HG02840 (cell line): Measurements from ENCODE around the gene SDR39U1.

Experiments used
- ATAC-seq: cut with Tn5 transposase; IDR thresholded peaks from one replicate; pipeline ENCODE4 v1.9.1; 2021; ENCODE audit warnings: mild to moderate bottlenecking, moderate library complexity, moderate number of reproducible peaks; ENCODE audit not compliant: unreplicated experiment, low FRiP score

The SDR39U1 gene

GRCh38 chr14:24430143-24430681 lies 12.4 kb downstream of the SDR39U1 start:
- peak; percentile 59 for ATAC-seq

GRCh38 chr14:24429395-24430142 lies 13.0 kb downstream of the SDR39U1 start, which contains the start of the genes CBLN3 and KHNYN:
CBLN3 (minus strand) TSS chr14:24429668; CDS start chr14:24429054, 614 bp downstream.
KHNYN (plus strand) TSS chr14:24429954; CDS start chr14:24430731, 777 bp downstream.
- ATAC-seq, result peak; percentile 87

DNA sequence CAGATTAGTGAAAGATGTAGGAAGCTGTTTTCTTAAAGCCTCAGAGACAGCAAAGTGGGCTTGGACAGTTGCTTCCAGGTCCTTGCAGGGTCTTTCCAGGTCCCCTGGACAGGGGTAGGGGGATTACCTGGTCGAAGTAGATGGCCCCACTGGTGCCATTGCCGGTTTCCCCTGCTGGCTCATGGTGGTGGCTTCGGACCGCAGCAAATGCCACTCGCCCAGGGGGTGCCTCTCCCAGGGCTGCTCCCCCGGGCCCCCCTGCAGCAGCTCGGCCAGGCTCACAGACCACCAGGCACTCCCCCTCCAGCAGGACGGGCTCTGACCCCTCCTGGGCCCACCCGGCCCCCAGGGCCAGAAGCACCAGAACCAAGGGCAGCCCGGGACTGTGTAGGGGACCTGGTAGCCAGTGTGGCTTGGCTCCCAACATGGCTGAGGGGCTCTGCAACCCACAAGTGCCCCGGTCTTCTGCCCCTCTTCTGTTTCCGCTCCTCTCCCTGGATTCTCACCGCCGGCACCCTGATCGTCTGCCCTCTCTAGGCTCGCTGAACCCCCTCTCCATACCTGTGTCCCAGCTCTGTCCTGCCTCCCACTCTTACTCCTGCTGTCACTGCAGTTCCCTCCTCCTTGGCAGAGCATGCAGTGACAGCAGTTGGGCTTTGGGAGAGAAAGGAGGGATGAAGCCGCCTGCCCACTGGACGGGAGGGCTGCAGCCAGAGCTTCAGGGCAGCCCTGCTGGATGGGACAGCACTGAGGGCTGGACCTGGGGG lies 13.8 kb downstream of the SDR39U1 start:
- no peak for ATAC-seq

DNA sequence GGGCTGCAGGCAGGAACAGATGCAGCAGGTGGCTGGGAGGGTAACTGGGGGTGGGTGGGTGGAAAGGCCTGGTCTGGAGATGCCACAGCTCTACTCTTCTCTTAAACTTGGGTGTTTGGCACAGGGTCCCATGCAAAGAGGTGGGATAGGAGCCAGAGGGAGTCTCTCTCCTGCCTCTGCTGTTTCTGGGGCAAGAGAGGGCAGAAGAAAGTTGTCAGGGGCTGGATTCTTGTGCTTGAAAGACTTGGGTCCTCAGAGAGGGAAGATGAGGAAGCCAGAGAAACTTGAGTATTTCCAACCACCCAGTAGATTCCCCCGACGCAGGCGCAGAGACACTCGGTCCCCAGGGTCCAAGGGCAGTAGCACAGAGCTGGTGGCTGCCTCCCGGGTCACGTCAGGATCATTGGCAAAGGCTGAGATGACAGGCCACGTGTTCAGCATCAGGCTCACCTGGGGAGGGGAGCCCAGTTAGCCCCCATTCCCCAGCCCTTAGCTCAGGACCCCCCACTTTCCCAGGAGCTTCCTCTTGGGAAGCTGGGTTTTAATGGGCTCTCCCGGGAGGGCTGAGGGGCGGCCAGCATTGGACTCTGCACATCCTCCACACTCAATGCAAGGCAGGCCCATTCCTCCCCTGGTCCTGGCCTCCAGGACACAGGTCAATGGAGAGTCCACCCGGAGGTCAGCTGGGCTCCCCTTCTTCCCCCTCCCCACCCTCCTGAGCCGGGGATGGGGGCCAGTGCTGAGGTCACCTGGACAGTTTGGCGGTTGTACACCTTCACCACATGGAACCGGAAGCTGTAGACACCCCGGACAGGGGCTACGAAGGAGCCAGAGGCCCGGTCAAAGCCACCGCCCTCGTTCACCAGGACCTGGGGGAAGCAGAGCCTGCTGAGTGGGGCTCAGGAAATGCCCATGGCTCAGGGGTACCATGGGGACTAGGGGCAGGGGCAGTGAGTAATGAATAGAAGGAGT lies 14.8 kb downstream of the SDR39U1 start:
- ATAC-seq, result no peak

DNA sequence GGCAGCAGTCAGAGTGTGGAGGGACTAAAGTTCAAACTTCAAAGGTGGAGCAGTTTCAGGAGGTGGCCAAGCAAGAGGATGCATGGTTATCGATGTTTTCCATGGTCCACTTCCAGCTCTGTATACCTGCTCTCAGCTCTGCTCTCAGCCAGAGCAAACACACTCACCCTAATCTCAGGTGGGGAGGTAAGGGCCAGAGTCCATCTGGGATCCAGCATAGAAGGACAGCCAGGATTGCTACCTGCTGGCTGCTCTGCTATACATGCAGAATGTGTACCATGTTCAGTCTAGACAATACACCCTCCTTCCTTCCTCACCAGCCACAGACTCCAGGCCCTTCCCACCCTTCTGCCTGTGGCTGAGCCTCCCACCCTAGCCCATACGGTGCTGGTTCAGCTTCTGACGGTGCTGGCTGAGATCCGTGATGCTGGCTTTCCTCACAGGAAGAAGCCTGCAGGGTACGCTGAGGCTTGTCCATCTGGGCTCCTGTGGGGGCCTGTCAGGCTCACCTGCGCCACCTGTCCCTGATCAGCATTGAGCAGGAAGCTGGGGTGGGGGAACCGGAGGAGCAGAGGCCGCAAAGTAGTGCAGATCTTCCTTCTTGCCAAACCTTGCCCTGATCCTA lies 15.6 kb downstream of the SDR39U1 start:
- no peak for ATAC-seq

DNA sequence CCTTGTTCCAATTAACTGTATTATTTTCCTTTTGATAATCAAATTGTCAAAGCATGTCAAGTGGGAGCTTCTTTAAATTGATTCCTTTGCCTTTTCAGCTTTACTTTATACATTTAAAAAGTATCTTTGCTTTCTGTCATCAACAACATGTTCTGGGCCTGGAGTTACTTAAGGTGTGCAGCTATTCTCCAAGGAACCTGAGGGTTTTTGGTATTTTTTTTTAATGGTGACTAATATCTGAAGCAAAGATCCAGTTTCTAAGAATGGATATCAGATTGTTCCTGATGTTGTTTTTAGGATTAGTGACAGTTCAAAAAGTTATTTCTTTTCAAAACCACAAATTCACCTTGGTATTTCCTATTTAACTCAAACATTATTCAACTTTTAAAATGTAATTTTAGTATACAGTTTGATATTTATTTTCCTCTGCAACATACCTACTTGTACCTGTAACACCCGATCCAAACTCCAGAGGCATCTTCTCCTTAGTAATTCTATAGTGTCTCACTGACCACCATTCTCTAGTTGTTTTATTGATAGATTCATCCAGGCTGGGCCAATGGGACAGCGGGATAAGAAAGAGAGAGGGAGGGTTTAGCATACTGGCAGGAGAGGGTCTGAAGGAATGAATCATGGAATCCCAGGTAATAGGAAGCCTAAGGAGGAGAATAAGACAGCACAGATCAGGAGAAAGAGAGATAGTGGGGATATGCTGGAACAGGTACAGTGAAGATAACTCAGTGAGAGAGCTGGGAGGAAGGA lies 16.2 kb downstream of the SDR39U1 start:
- no peak for ATAC-seq

DNA sequence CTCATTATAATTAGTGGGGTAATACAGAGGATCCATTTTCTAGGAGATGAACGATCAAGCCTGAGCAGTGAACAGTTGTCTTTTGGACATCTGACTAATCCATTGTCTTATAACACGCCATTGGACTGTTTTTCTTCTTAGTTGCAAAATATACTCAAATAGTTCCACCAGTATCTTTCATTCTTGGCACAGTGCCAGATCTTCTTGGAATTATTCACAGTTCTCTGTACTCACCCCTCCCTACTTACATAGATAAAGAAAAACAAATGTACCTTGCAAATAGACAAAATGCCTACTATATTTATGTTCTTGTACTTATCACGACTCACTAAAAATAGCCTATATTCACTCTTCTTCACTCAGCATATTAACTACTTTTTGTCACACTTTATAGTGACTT lies 16.9 kb downstream of the SDR39U1 start:
- no peak for ATAC-seq

- no peak for ATAC-seq
These were observed 19.6 kb downstream of the SDR39U1 start for GRCh38 chr14:24422694-24423601.

DNA sequence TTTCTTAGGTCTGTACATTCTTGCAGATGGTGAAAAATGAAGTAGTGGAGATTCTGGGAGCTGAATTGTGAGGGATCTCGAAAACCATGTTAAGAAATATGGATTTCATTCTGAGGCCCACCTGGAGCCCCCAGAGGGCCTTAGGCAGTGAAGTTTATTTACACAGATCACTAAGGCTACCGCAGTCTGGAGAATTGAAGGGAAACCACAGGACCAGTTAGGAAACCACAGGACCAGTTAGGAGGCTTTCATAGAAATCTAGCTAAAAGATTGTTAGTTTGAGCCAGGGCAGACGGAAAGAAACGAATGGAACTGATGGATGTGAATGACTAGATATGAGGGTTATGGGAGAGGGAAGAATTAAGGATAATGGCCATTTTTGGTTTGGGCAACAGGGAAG lies 20.3 kb downstream of the SDR39U1 start:
- ATAC-seq, result no peak

DNA sequence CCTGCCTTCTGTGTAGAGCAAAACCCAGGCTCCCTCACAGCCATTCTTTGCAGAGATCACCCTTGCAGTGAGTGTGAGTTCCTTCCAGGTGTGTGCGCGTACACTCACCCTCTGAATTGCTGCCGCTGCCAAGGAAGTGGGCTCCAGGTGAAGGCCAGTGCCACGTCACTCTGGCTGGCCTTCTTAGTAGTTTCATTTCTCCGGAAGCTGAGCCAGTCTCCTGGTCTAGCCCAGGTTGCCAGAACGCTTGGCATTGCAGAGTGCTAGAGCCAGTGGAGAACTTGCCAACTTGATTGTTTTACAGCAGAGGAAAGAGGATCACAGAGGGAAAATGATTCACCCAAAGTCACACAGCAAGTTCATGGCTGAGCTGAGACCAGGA lies 24.1 kb downstream of the SDR39U1 start:
- ATAC-seq, result no peak

- no peak for ATAC-seq
These were observed 24.6 kb downstream of the SDR39U1 start for GRCh38 chr14:24417832-24418491.

DNA sequence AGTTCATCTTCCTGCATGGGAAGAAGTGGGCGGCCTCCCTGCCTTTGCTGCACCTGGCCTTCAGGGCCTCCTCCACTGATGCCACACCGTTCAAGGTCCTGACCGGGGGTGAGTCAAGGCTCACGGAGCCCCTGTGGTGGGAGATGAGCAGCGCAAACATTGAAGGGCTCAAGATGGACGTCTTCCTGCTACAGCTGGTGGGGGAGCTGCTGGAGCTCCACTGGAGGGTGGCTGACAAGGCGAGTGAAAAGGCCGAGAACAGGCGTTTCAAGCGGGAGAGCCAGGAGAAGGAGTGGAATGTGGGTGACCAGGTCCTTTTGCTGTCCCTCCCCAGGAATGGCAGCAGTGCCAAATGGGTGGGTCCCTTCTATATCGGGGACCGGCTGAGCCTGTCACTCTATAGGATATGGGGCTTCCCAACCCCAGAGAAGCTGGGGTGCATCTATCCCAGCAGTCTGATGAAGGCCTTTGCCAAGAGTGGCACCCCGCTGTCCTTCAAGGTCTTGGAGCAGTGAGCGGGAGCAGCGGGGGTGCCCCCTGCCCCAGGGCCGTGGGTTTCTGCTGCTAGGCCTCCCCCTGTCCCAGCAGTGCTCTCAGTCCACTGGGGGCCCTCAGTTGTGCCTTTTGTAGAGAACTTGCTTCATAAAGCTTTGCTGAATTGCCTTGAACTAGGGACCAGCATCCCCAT lies 25.5 kb downstream of the SDR39U1 start:
- no peak for ATAC-seq

- ATAC-seq, result no peak
These were observed 26.2 kb downstream of the SDR39U1 start for GRCh38 chr14:24416254-24416931.

- ATAC-seq, result no peak
These were observed 26.9 kb downstream of the SDR39U1 start for GRCh38 chr14:24415421-24416253.

DNA sequence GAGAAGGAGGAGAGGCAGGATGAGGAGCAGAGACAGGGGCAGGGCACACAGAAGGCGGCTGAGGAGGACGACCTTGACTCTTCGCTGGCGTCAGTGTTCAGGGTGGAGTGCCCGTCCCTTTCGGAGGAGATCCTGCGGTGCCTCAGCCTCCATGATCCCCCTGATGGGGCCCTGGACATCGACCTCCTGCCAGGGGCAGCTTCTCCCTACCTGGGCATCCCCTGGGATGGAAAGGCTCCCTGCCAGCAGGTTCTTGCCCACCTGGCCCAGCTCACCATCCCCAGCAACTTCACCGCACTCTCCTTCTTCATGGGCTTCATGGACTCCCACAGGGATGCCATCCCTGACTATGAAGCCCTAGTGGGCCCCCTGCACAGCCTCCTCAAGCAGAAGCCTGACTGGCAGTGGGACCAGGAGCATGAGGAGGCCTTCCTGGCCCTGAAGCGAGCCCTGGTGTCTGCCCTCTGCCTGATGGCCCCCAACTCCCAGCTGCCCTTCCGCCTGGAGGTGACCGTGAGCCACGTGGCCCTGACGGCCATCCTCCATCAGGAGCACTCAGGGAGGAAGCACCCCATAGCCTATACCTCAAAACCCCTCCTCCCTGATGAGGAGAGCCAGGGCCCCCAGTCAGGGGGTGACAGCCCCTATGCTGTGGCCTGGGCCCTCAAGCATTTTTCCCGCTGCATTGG lies 27.7 kb downstream of the SDR39U1 start:
- no peak for ATAC-seq
